CD4-positive, alpha-beta memory T cell (primary cell): ENCODE measurements around the gene AMPD3. TPM values are rescaled to one million over a fixed set of nuclear protein-coding genes. Genes with fewer than 3 reads are reported as not detected.
A peak's percentile ranks its signal among the peaks of the same experiment; 100 is the strongest.

Experiments
- CTCF ChIA-PET: fragments of 350-600 bp; sonication (Branson Sonifier 250); formaldehyde crosslinking; loops from one replicate; lab custom pipeline; 2021; ENCODE audit warnings: inconsistent platforms; ENCODE audit not compliant: partially characterized antibody; lab: Charles Lee
- POLR2A ChIA-PET: fragments of 350-600 bp; sonication (Branson Sonifier 250); formaldehyde crosslinking; loops from one replicate; lab custom pipeline; 2021; ENCODE audit not compliant: partially characterized antibody; lab: Charles Lee
- DNase-seq, 5 donors: peaks; one replicate each; pipeline versions ENCODE4 v3.0.0 to v3.0.0-alpha.2; 2020 to 2022; ENCODE audit warnings: mixed read lengths in 1 of 5
- H3K27ac ChIP-seq: one replicate; pipeline ENCODE4 v1.7.0; 2013; ENCODE audit warnings: low read depth, low read length
- H3K27me3 ChIP-seq: 2 replicates; pipeline ENCODE4 v1.7.0; 2013; ENCODE audit warnings: mild to moderate bottlenecking, low read length, moderate library complexity; ENCODE audit not compliant: insufficient read depth
- H3K36me3 ChIP-seq: 2 replicates; pipeline ENCODE4 v1.7.0; 2013; ENCODE audit warnings: mild to moderate bottlenecking, low read length, moderate library complexity; ENCODE audit not compliant: insufficient read depth
- H3K4me1 ChIP-seq: 2 replicates; pipeline ENCODE4 v1.7.0; 2013; ENCODE audit warnings: mild to moderate bottlenecking, low read length, moderate library complexity; ENCODE audit not compliant: insufficient read depth
- H3K4me3 ChIP-seq, 2 donors: one replicate each; pipeline ENCODE4 v1.7.0; 2013; ENCODE audit warnings: low read length in 2 of 2, mild to moderate bottlenecking in 1 of 2
- H3K9me3 ChIP-seq, 2 donors: one replicate each; pipeline ENCODE4 v1.7.0; 2013; ENCODE audit warnings: low read length in 2 of 2, control low read depth in 1 of 2; ENCODE audit not compliant: control insufficient read depth in 1 of 2
- H3K27ac Mint-ChIP-seq, 7 donors: one replicate each; pipeline ENCODE4 v1.8.0; 2020 to 2021; ENCODE audit warnings: mixed read lengths in 7 of 7, mild to moderate bottlenecking in 6 of 7, inconsistent platforms in 3 of 7, moderate library complexity in 3 of 7
- H3K27me3 Mint-ChIP-seq, 2 donors: one replicate each; pipeline ENCODE4 v1.8.0; 2020 to 2021; ENCODE audit warnings: mixed read lengths in 2 of 2
- H3K36me3 Mint-ChIP-seq, 2 donors: one replicate each; pipeline ENCODE4 v1.8.0; 2020 to 2021; ENCODE audit warnings: mixed read lengths in 2 of 2, inconsistent platforms in 1 of 2, mild to moderate bottlenecking in 1 of 2
- H3K4me1 Mint-ChIP-seq, 4 donors: one replicate each; pipeline ENCODE4 v1.8.0; 2020 to 2021; ENCODE audit warnings: mixed read lengths in 4 of 4, mild to moderate bottlenecking in 1 of 4
- H3K4me3 Mint-ChIP-seq, 8 donors: one replicate each; pipeline ENCODE4 v1.8.0; 2020 to 2021; ENCODE audit warnings: mixed read lengths in 8 of 8, mild to moderate bottlenecking in 7 of 8, moderate library complexity in 6 of 8, inconsistent platforms in 3 of 8
- H3K9me3 Mint-ChIP-seq, 8 donors: one replicate each; pipeline ENCODE4 v1.8.0; 2020 to 2021; ENCODE audit warnings: mixed read lengths in 8 of 8, mild to moderate bottlenecking in 5 of 8, inconsistent platforms in 3 of 8, moderate library complexity in 1 of 8
- intact Hi-C: fragments of 100-400 bp; cut with micrococcal nuclease; formaldehyde crosslinking; loops from one replicate; pipeline ENCODE4 v1.15.1; 2023
- polyA plus RNA-seq, 2 donors: library from polyadenylated mRNA; unstranded; fragments of 300-500 nt; fragmentation: Illumina TruSeq; gene quantifications; one replicate each; pipeline ENCODE4 v1.2.3, GENCODE V29; 2021
- total RNA-seq, 2 experiments: library from RNA; stranded (reverse); gene quantifications; one replicate each; pipeline ENCODE4 v1.2.3, GENCODE V29; 2021

Gene AMPD3
- total and polyA plus RNA-seq, 4 experiments from 2014 or later = 10.9 to 43.4 (median 30.1) TPM

- Mint-ChIP-seq H3K36me3 (peaks cover 0 to 17% of the 10 kb centered on the region in 2 donors), H3K9me3 (no peaks in the 10 kb centered on the region), H3K4me1 (peaks cover 59 to 97% (median 79%) of the 10 kb centered on the region in 4 donors), H3K27me3 (no peaks in the 10 kb centered on the region), H3K27ac (peak overlapping the region; percentile 94 to 97 (median 95)), H3K4me3 (peak overlapping the region; percentile 90 to 96 (median 93))
- intact Hi-C loops = loop anchor here (1.0 to 10.0 kb wide), 6 partner anchors 36 to 1386 kb away; partner anchors contain the start of genes ADM, EIF4G2 and USP47
- no peaks in the 10 kb centered on the region for H3K36me3 ChIP-seq
- peak overlapping the region; percentile 75 for H3K27ac ChIP-seq
- H3K9me3 ChIP-seq = no peaks in the 10 kb centered on the region
- CTCF ChIA-PET = interaction anchor here (0.8 to 7.1 kb wide), 12 partner anchors 10 to 198 kb away, joined by 3 to 52 read pairs (median 4); partner anchors contain the start of gene RNF141
- POLR2A ChIA-PET = interaction anchor here (0.7 to 5.8 kb wide), 21 partner anchors 8 to 1921 kb away, joined by 3 to 43 read pairs (median 6); partner anchors contain the start of genes CTR9, EIF4G2, PARVA and RNF141
- peaks cover 84% of the 10 kb centered on the region for H3K4me1 ChIP-seq
- no peaks in the 10 kb centered on the region for H3K27me3 ChIP-seq
- peak overlapping the region; percentile 53 to 85 for H3K4me3 ChIP-seq
- DNase-seq = peak; percentile 70 to 91 (median 75)
Observed at GRCh38 chr11:10455637-10456487, 798 bp downstream of the AMPD3 start.

- intact Hi-C loops = loop anchor here (1.0 to 10.0 kb wide), 6 partner anchors 36 to 1386 kb away; partner anchors contain the start of genes ADM, EIF4G2 and USP47
Observed at GRCh38 chr11:10456519-10456918, 1.5 kb downstream of the AMPD3 start.

GRCh38 chr11:10457901-10458300, 2.8 kb downstream of the AMPD3 start:
- Mint-ChIP-seq H3K27ac (peak overlapping the region; percentile 94 to 98 (median 96)), H3K9me3 (no peaks in the 10 kb centered on the region), H3K36me3 (peaks cover 16 to 31% of the 10 kb centered on the region in 2 donors), H3K4me1 (peaks cover 42 to 78% (median 63%) of the 10 kb centered on the region in 4 donors), H3K27me3 (no peaks in the 10 kb centered on the region), H3K4me3 (peak overlapping the region; percentile 90 to 96 (median 93))
- peaks cover 18% of the 10 kb centered on the region for H3K36me3 ChIP-seq
- H3K27ac ChIP-seq = peak overlapping the region; percentile 75
- intact Hi-C loops = loop anchor here (5.0 to 10.0 kb wide), 5 partner anchors 34 to 1384 kb away; partner anchors contain the start of genes ADM, EIF4G2 and USP47
- peaks cover 78% of the 10 kb centered on the region for H3K4me1 ChIP-seq
- H3K9me3 ChIP-seq = no peaks in the 10 kb centered on the region
- H3K27me3 ChIP-seq = no peaks in the 10 kb centered on the region
- H3K4me3 ChIP-seq = peak overlapping the region in 1 of 2 donors; percentile 53
- DNase-seq = no peak
- ChIA-PET POLR2A (interaction anchor here (2.0 to 5.8 kb wide), 7 partner anchors 12 to 1385 kb away, joined by 5 to 43 read pairs (median 12); partner anchors contain the start of genes EIF4G2, RNF141 and USP47), CTCF (interaction anchor here (0.9 to 7.1 kb wide), 4 partner anchors 38 to 279 kb away, joined by 3 to 52 read pairs (median 16); partner anchors contain the start of gene RNF141)

More at GRCh38 chr11:10456519-10456918, 1.5 kb downstream of the AMPD3 start:
- H3K4me3 ChIP-seq = peak overlapping the region; percentile 53 to 85
- Mint-ChIP-seq H3K27ac (peak overlapping the region; percentile 94 to 97 (median 95)), H3K4me1 (peaks cover 54 to 91% (median 75%) of the 10 kb centered on the region in 4 donors), H3K27me3 (no peaks in the 10 kb centered on the region), H3K4me3 (peak overlapping the region; percentile 90 to 96 (median 93)), H3K9me3 (no peaks in the 10 kb centered on the region), H3K36me3 (peaks cover 3 to 18% of the 10 kb centered on the region in 2 donors)
- H3K9me3 ChIP-seq = no peaks in the 10 kb centered on the region
- peaks cover 4% of the 10 kb centered on the region for H3K36me3 ChIP-seq
- ChIA-PET CTCF (interaction anchor here (0.8 to 7.1 kb wide), 8 partner anchors 11 to 195 kb away, joined by 3 to 52 read pairs (median 6); partner anchors contain the start of gene RNF141), POLR2A (interaction anchor here (0.7 to 5.8 kb wide), 17 partner anchors 11 to 1921 kb away, joined by 3 to 43 read pairs (median 7); partner anchors contain the start of genes CTR9, EIF4G2, PARVA and RNF141)
- no peak for DNase-seq
- no peaks in the 10 kb centered on the region for H3K27me3 ChIP-seq
- H3K4me1 ChIP-seq = peaks cover 84% of the 10 kb centered on the region
- H3K27ac ChIP-seq = peak overlapping the region; percentile 75

GRCh38 chr11:10459029-10459970, 4.2 kb downstream of the AMPD3 start:
- Histone ChIP-seq H3K4me3 (peak overlapping the region; percentile 5 to 18), H3K27ac (peak overlapping the region; percentile 75), H3K4me1 (peaks cover 73% of the 10 kb centered on the region), H3K9me3 (no peaks in the 10 kb centered on the region), H3K27me3 (no peaks in the 10 kb centered on the region), H3K36me3 (peaks cover 32% of the 10 kb centered on the region)
- H3K9me3 Mint-ChIP-seq = no peaks in the 10 kb centered on the region
- intact Hi-C loops = loop anchor here (1.0 to 10.0 kb wide), 6 partner anchors 8 to 1383 kb away; partner anchors contain the start of genes ADM, EIF4G2 and USP47
- peak; percentile 63 to 95 (median 66) for DNase-seq
- ChIA-PET CTCF (interaction anchor here (0.7 to 3.0 kb wide), 8 partner anchors 10 to 273 kb away, joined by 3 to 13 read pairs (median 4); partner anchors contain the start of gene RNF141), POLR2A (interaction anchor here (0.6 to 5.8 kb wide), 10 partner anchors 13 to 998 kb away, joined by 3 to 43 read pairs (median 5); partner anchors contain the start of genes EIF4G2, RNF141 and ZNF143)
- peak overlapping the region; percentile 95 to 99 (median 97) for H3K27ac Mint-ChIP-seq
- peak overlapping the region; percentile 79 to 94 (median 84) for H3K4me3 Mint-ChIP-seq
- peaks cover 41 to 71% (median 54%) of the 10 kb centered on the region in 4 donors for H3K4me1 Mint-ChIP-seq
- peaks cover 29 to 45% of the 10 kb centered on the region in 2 donors for H3K36me3 Mint-ChIP-seq
- no peaks in the 10 kb centered on the region for H3K27me3 Mint-ChIP-seq

- peaks cover 59% of the 10 kb centered on the region for H3K4me1 ChIP-seq
- ChIA-PET POLR2A (interaction anchor here (1.0 to 2.2 kb wide), 3 partner anchors 9 to 80 kb away, joined by 3 to 11 read pairs (median 4); partner anchors contain the start of gene RNF141), CTCF (interaction anchor here (0.8 to 3.0 kb wide), 4 partner anchors 11 to 80 kb away, joined by 3 to 11 read pairs (median 6); partner anchors contain the start of gene RNF141)
- H3K4me3 Mint-ChIP-seq = peak overlapping the region in 1 of 8 donors; percentile 8
- peaks cover 41 to 54% of the 10 kb centered on the region in 2 donors for H3K36me3 Mint-ChIP-seq
- no peaks in the 10 kb centered on the region for H3K9me3 ChIP-seq
- H3K27ac Mint-ChIP-seq = peak overlapping the region in 6 of 7 donors; percentile 29 to 97 (median 68)
- H3K4me1 Mint-ChIP-seq = peaks cover 33 to 58% (median 45%) of the 10 kb centered on the region in 4 donors
- H3K27me3 ChIP-seq = no peaks in the 10 kb centered on the region
- H3K36me3 ChIP-seq = peaks cover 34% of the 10 kb centered on the region
- intact Hi-C loops = loop anchor here (1.0 kb wide), 1 partner anchor 11 kb away; no protein-coding TSS in a partner anchor
- no peak overlapping the region for H3K27ac ChIP-seq
- no peak for DNase-seq
- H3K9me3 Mint-ChIP-seq = no peaks in the 10 kb centered on the region
- H3K27me3 Mint-ChIP-seq = no peaks in the 10 kb centered on the region
- no peak overlapping the region for H3K4me3 ChIP-seq
Observed at GRCh38 chr11:10460611-10461275, 5.7 kb downstream of the AMPD3 start.
